GM12892 (cell line): ENCODE measurements around the gene ITPKB.

Experiments
- POLR2A ChIP-seq: IDR thresholded peaks from 2 replicates; pipeline ENCODE4 v1.6.1; 2011; ENCODE audit warnings: low read depth, low read length, control low read depth
- POLR2AphosphoS5 ChIP-seq: IDR thresholded peaks from 2 replicates; pipeline ENCODE4 v1.6.1; 2011; ENCODE audit warnings: low read depth, low read length, control low read depth

GRCh38 chr1:226600254-226600653, 138.8 kb downstream of the ITPKB start:
- no peak for TF ChIP-seq POLR2A
- no peak for TF ChIP-seq POLR2AphosphoS5
